HCT116 (cell line): ENCODE data around the gene AMOT. TPM values are rescaled to one million over a fixed set of nuclear protein-coding genes. Genes with fewer than 3 reads are reported as not detected.

Experiments used
- ATAC-seq: fragments of 200-7000 bp; cut with Tn5 transposase; 2 replicates; pipeline ENCODE4 v1.9.1; 2020; ENCODE audit warnings: mild to moderate bottlenecking, moderate library complexity
- BruUV-seq: library from RNA; stranded (reverse); fragments of 400-500 nt; replicated peaks from 2 replicates; lab custom pipeline; 2021; lab: Mats Ljungman, UMichigan
- CTCF ChIA-PET: fragments of 300-600 bp; sonication (Branson Sonifier 250); formaldehyde crosslinking; loops from one replicate; lab custom pipeline; 2021; ENCODE audit warnings: antibody characterized with exemption; lab: Charles Lee
- POLR2A ChIA-PET: fragments of 300-600, 350-600 bp; sonication (Branson Sonifier 250); formaldehyde crosslinking; loops from one replicate; lab custom pipeline; 2021; ENCODE audit warnings: antibody characterized with exemption; lab: Charles Lee
- RAD21 ChIA-PET, 2 experiments: fragments of 300-600 bp; sonication (Branson Sonifier 250); formaldehyde crosslinking; loops; one replicate each; lab custom pipeline; 2023; ENCODE audit warnings: low total read pairs in 2 of 2; ENCODE audit not compliant: uncharacterized antibody in 2 of 2, unreplicated experiment in 2 of 2, low non-redundant PET in 1 of 2; lab: Charles Lee
- DNase-seq: peaks from one replicate; pipeline ENCODE4 v3.0.0-alpha.2; 2010; ENCODE audit warnings: low read depth, low spot score
- H2AFZ ChIP-seq: fragments of 200-600 bp; shearing (Covaris generic), sonication (generic); 2 replicates; pipeline ENCODE4 v1.6.1; 2017; ENCODE audit warnings: low read depth, mixed run types, mixed read lengths, antibody characterized with exemption, low read length; ENCODE audit not compliant: poor library complexity, severe bottlenecking
- H3K27ac ChIP-seq: 2 replicates; pipeline ENCODE4 v1.5.1; 2012; ENCODE audit warnings: low read depth, low read length
- H3K27me3 ChIP-seq: fragments of 200-600 bp; sonication (generic); 2 replicates; pipeline ENCODE4 v1.6.1; 2016; ENCODE audit warnings: mixed run types, low read length, mixed read lengths; ENCODE audit not compliant: insufficient read depth
- H3K36me3 ChIP-seq, 2 experiments: fragments of 200-500 bp in 1 of 2; fragments of 200-600 bp in 1 of 2; sonication (Bioruptor generic) in 1 of 2; sonication (generic) in 1 of 2; 2 replicates each; pipeline versions ENCODE4 v1.5.1 to v1.6.1; 2014 to 2016; ENCODE audit warnings: low read length in 2 of 2, inconsistent platforms in 1 of 2, mixed read lengths in 1 of 2, mixed run types in 1 of 2; ENCODE audit not compliant: insufficient read depth in 2 of 2, control insufficient read depth in 1 of 2
- H3K4me1 ChIP-seq, 2 experiments: fragments of 200-600 bp in 1 of 2; sonication (generic) in 1 of 2; 2 replicates each; pipeline versions ENCODE4 v1.5.1 to v1.6.1; 2012 to 2017; ENCODE audit warnings: low read length in 2 of 2, inconsistent platforms in 1 of 2, mild to moderate bottlenecking in 1 of 2, mixed read lengths in 1 of 2, mixed run types in 1 of 2, moderate library complexity in 1 of 2; ENCODE audit not compliant: insufficient read depth in 2 of 2, control insufficient read depth in 1 of 2
- H3K4me2 ChIP-seq: fragments of 200-600 bp; sonication (generic); 2 replicates; pipeline ENCODE4 v1.6.1; 2017; ENCODE audit warnings: mixed run types, low read length, mixed read lengths
- H3K4me3 ChIP-seq, 2 experiments: fragments of 200-600 bp in 1 of 2; sonication (generic) in 1 of 2; replicated peaks in 1 of 2; 2 replicates each; pipeline ENCODE4 v1.5.1; 2011 to 2016; ENCODE audit warnings: low read length in 2 of 2, control low read depth in 1 of 2, low read depth in 1 of 2, mild to moderate bottlenecking in 1 of 2, mixed read lengths in 1 of 2, mixed run types in 1 of 2
- H3K79me2 ChIP-seq: fragments of 200-600 bp; sonication (generic); 2 replicates; pipeline ENCODE4 v1.6.1; 2017; ENCODE audit warnings: mild to moderate bottlenecking, mixed run types, low read length, moderate library complexity, mixed read lengths; ENCODE audit not compliant: insufficient read depth
- H3K9ac ChIP-seq: fragments of 200-600 bp; sonication (generic); 2 replicates; pipeline ENCODE4 v1.6.1; 2016; ENCODE audit warnings: low read length, mixed read lengths
- H3K9me2 ChIP-seq: fragments of 200-600 bp; sonication (generic), shearing (Covaris generic); 2 replicates; pipeline ENCODE4 v1.6.1; 2017; ENCODE audit warnings: mixed run types, mild to moderate bottlenecking, moderate library complexity; ENCODE audit not compliant: insufficient read depth
- H3K9me3 ChIP-seq, 2 experiments: fragments of 200-500 bp in 1 of 2; fragments of 200-600 bp in 1 of 2; sonication (Bioruptor generic) in 1 of 2; sonication (generic) in 1 of 2; 2 replicates each; pipeline ENCODE4 v1.6.1; 2014 to 2017; ENCODE audit warnings: low read length in 2 of 2, mixed read lengths in 2 of 2, inconsistent platforms in 1 of 2, low read depth in 1 of 2, mild to moderate bottlenecking in 1 of 2, mixed run types in 1 of 2, moderate library complexity in 1 of 2; ENCODE audit not compliant: control insufficient read depth in 1 of 2, insufficient read depth in 1 of 2
- H4K20me1 ChIP-seq: fragments of 200-600 bp; sonication (generic), shearing (Covaris generic); 2 replicates; pipeline ENCODE4 v1.6.1; 2017; ENCODE audit warnings: mixed run types, mild to moderate bottlenecking, moderate library complexity; ENCODE audit not compliant: insufficient read depth
- CBX3 ChIP-seq: IDR thresholded peaks from 2 replicates; pipeline ENCODE4 v1.6.1; 2012; ENCODE audit warnings: low read depth
- CEBPB ChIP-seq: IDR thresholded peaks from 2 replicates; pipeline ENCODE4 v1.6.1; 2012; ENCODE audit warnings: low read depth
- CTCF ChIP-seq, 3 experiments: fragments of 200-600 bp in 1 of 3; sonication (generic) in 1 of 3; IDR thresholded peaks in 2 of 3; conservative IDR thresholded peaks in 1 of 3; 2 replicates each; pipeline ENCODE4 v1.5.1; 2012 to 2017; ENCODE audit warnings: low read depth in 2 of 3, low read length in 2 of 3, antibody characterized with exemption in 1 of 3, borderline replicate concordance in 1 of 3, control low read depth in 1 of 3, mild to moderate bottlenecking in 1 of 3, mixed read lengths in 1 of 3, mixed run types in 1 of 3, moderate library complexity in 1 of 3; ENCODE audit not compliant: insufficient read depth in 1 of 3
- EGR1 ChIP-seq: IDR thresholded peaks from 2 replicates; pipeline ENCODE4 v1.6.1; 2012; ENCODE audit warnings: low read depth
- EZH2 ChIP-seq: fragments of 200-600 bp; sonication (generic); IDR thresholded peaks from 2 replicates; pipeline ENCODE4 v1.6.1; 2017; ENCODE audit warnings: antibody characterized with exemption, mixed run types
- EZH2phosphoT487 ChIP-seq: fragments of 200-600 bp; IDR thresholded peaks from 2 replicates; pipeline ENCODE4 v1.6.1; 2018; ENCODE audit warnings: antibody characterized with exemption, borderline replicate concordance
- FOSL1 ChIP-seq: IDR thresholded peaks from 2 replicates; pipeline ENCODE4 v1.6.1; 2012; ENCODE audit warnings: low read depth
- JUND ChIP-seq: IDR thresholded peaks from 2 replicates; pipeline ENCODE4 v1.6.1; 2012
- MAX ChIP-seq: IDR thresholded peaks from 2 replicates; pipeline ENCODE4 v1.6.1; 2012
- POLR2A ChIP-seq: IDR thresholded peaks from 2 replicates; pipeline ENCODE4 v1.7.0; 2011; ENCODE audit warnings: borderline replicate concordance; ENCODE audit not compliant: insufficient read depth, insufficient read length; ENCODE audit errors: extremely low read depth
- POLR2AphosphoS5 ChIP-seq: IDR thresholded peaks from 2 replicates; pipeline ENCODE4 v1.6.1; 2011; ENCODE audit warnings: mild to moderate bottlenecking, low read depth, low read length, moderate library complexity
- RAD21 ChIP-seq: IDR thresholded peaks from 2 replicates; pipeline ENCODE4 v1.6.1; 2012; ENCODE audit warnings: low read depth, mild to moderate bottlenecking
- SIN3A ChIP-seq: IDR thresholded peaks from 2 replicates; pipeline ENCODE4 v1.6.1; 2012; ENCODE audit warnings: low read depth
- SP1 ChIP-seq: IDR thresholded peaks from 2 replicates; pipeline ENCODE4 v1.6.1; 2012; ENCODE audit warnings: low read depth
- SRF ChIP-seq: IDR thresholded peaks from 2 replicates; pipeline ENCODE4 v1.6.1; 2012; ENCODE audit warnings: low read depth
- TCF7L2 ChIP-seq: IDR thresholded peaks from 2 replicates; pipeline ENCODE4 v1.7.0; 2011; ENCODE audit warnings: borderline replicate concordance, inconsistent platforms; ENCODE audit not compliant: insufficient read depth, insufficient read length; ENCODE audit errors: extremely low read depth
- YY1 ChIP-seq: IDR thresholded peaks from 2 replicates; pipeline ENCODE4 v1.6.1; 2011; ENCODE audit warnings: low read length, low read depth, moderate library complexity, mild to moderate bottlenecking; ENCODE audit not compliant: insufficient replicate concordance; ENCODE audit errors: extremely low read depth
- ZFX ChIP-seq: fragments of 450-650 bp; IDR thresholded peaks from 2 replicates; pipeline ENCODE4 v1.6.1; 2017
- ZNF274 ChIP-seq: fragments of 200-500 bp; sonication (Bioruptor generic); IDR thresholded peaks from 2 replicates; pipeline ENCODE4 v1.6.1; 2014; ENCODE audit warnings: mild to moderate bottlenecking, low read depth, low read length, inconsistent platforms
- intact Hi-C: fragments of 100-400 bp; cut with micrococcal nuclease; formaldehyde crosslinking; loops from 2 replicates; pipeline ENCODE4 v1.10.0; 2022
- total RNA-seq: library from RNA; stranded (reverse); gene quantifications from one replicate; pipeline ENCODE4 v1.2.1, GENCODE V29; 2021; ENCODE audit not compliant: unreplicated experiment
- TF ChIP-seq, protein P1 (sequence below): IDR thresholded peaks from 2 replicates; pipeline ENCODE4 v1.6.1; 2011; ENCODE audit warnings: mild to moderate bottlenecking, low read length, moderate library complexity; ENCODE audit not compliant: insufficient replicate concordance; ENCODE audit errors: extremely low read depth

Gene AMOT
- total RNA-seq, 1 experiment from 2014 or later: 7.7 TPM

DNA sequence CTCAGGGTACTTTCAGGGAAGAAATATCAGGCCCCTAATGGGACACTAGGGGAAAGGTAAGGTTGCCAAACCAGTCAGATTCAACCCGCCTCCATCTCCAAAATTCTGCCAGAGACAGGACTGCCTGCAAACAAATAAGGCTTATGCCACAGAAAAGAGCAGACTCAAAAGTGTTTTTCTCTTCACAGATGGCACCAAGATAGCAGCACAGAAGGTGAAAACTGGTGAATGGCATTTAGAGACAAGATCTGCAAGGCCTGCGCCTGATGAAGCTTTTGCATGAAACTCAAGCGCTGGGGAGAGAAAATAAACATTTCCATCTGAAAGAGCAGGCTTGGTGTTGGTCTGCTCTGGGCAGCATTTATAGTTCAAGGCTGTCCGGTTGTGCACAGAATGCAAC, 27.9 kb downstream of the AMOT start:
- TF ChIP-seq EZH2phosphoT487 (no peak), JUND (no peak), MAX (no peak), SRF (no peak), ZFX (no peak), YY1 (no peak), RAD21 (no peak), EZH2 (no peak), CBX3 (no peak), FOSL1 (no peak), POLR2A (no peak), ZNF274 (no peak), SP1 (no peak), CEBPB (no peak), CTCF (IDR thresholded peaks at IDR 0.05 in 2 of 3, conservative IDR thresholded peaks at IDR 0.05 in 1 of 3; ENCODE audit: borderline replicate concordance in 1 of 3, insufficient read depth in 1 of 3, low read depth in 2 of 3, low read length in 2 of 3) (no peak), EGR1 (no peak), SIN3A (no peak), TCF7L2 (no peak), POLR2AphosphoS5 (no peak)
- TF ChIP-seq, protein P1, sequence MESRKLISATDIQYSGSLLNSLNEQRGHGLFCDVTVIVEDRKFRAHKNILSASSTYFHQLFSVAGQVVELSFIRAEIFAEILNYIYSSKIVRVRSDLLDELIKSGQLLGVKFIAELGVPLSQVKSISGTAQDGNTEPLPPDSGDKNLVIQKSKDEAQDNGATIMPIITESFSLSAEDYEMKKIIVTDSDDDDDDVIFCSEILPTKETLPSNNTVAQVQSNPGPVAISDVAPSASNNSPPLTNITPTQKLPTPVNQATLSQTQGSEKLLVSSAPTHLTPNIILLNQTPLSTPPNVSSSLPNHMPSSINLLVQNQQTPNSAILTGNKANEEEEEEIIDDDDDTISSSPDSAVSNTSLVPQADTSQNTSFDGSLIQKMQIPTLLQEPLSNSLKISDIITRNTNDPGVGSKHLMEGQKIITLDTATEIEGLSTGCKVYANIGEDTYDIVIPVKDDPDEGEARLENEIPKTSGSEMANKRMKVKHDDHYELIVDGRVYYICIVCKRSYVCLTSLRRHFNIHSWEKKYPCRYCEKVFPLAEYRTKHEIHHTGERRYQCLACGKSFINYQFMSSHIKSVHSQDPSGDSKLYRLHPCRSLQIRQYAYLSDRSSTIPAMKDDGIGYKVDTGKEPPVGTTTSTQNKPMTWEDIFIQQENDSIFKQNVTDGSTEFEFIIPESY: no peak

More for the DNA sequence above, 27.9 kb downstream of the AMOT start:
- no peaks in the 10 kb centered on the region for H3K9me3 ChIP-seq
- no peak overlapping the region for H3K4me2 ChIP-seq
- no peaks in the 10 kb centered on the region for H4K20me1 ChIP-seq
- no peak overlapping the region for H3K27ac ChIP-seq
- no peaks in the 10 kb centered on the region for H3K9me2 ChIP-seq
- no peak for ATAC-seq
- ChIA-PET POLR2A (no interaction called here), CTCF (no interaction called here), RAD21 (no interaction called here)
- no peaks in the 10 kb centered on the region for H3K79me2 ChIP-seq
- DNase-seq: no peak
- BruUV-seq: no TSS peak
- H3K9ac ChIP-seq: no peak overlapping the region
- H3K4me3 ChIP-seq: no peak overlapping the region
- no peaks in the 10 kb centered on the region for H3K4me1 ChIP-seq
- intact Hi-C loops: no loop called here
- H3K36me3 ChIP-seq: no peaks in the 10 kb centered on the region
- H2AFZ ChIP-seq: no peak overlapping the region
- no peaks in the 10 kb centered on the region for H3K27me3 ChIP-seq
